KMS-11 (cell line): ENCODE data around the gene TSSK2.
A peak's percentile ranks its signal among the peaks of the same experiment; 100 is the strongest.

Source experiments
- H2AFZ ChIP-seq: fragments of 200-600 bp; sonication (generic); 2 replicates; pipeline ENCODE4 v1.6.1; 2016; ENCODE audit warnings: antibody characterized with exemption, mixed run types, low read depth
- H3K27ac ChIP-seq: fragments of 200-600 bp; sonication (generic); 2 replicates; pipeline ENCODE4 v1.6.1; 2016; ENCODE audit warnings: mild to moderate bottlenecking, mixed run types
- H3K27me3 ChIP-seq: fragments of 200-600 bp; sonication (generic); 2 replicates; pipeline ENCODE4 v1.6.1; 2017; ENCODE audit warnings: mild to moderate bottlenecking, low read depth, mixed run types, moderate library complexity; ENCODE audit not compliant: insufficient read depth
- H3K36me3 ChIP-seq: fragments of 200-600 bp; sonication (generic); 2 replicates; pipeline ENCODE4 v1.6.1; 2017; ENCODE audit warnings: mild to moderate bottlenecking, mixed run types; ENCODE audit not compliant: insufficient read depth
- H3K4me1 ChIP-seq: fragments of 200-600 bp; sonication (generic); 2 replicates; pipeline ENCODE4 v1.6.1; 2016; ENCODE audit warnings: mild to moderate bottlenecking, low read depth, mixed run types; ENCODE audit not compliant: poor library complexity, severe bottlenecking
- H3K4me2 ChIP-seq: fragments of 200-600 bp; sonication (generic); 2 replicates; pipeline ENCODE4 v1.7.0; 2016; ENCODE audit warnings: mild to moderate bottlenecking, mixed run types
- H3K4me3 ChIP-seq: fragments of 200-600 bp; sonication (generic); IDR thresholded peaks from 2 replicates; pipeline ENCODE4 v1.6.1; 2017; ENCODE audit warnings: low read depth, low read length, mixed read lengths; ENCODE audit not compliant: insufficient read depth
- H3K79me2 ChIP-seq: fragments of 200-600 bp; sonication (generic); 2 replicates; pipeline ENCODE4 v1.6.1; 2016; ENCODE audit warnings: low read depth, mixed run types; ENCODE audit not compliant: insufficient read depth
- H3K9ac ChIP-seq: fragments of 200-600 bp; sonication (generic); 2 replicates; pipeline ENCODE4 v1.6.1; 2016; ENCODE audit warnings: mild to moderate bottlenecking, mixed run types
- H4K20me1 ChIP-seq: fragments of 200-600 bp; sonication (generic); 2 replicates; pipeline ENCODE4 v1.6.1; 2016; ENCODE audit warnings: mild to moderate bottlenecking, mixed run types; ENCODE audit not compliant: insufficient read depth
- CTCF ChIP-seq: fragments of 200-600 bp; sonication (generic); conservative IDR thresholded peaks from 2 replicates; pipeline ENCODE4 v1.6.1; 2017; ENCODE audit warnings: low read depth, mild to moderate bottlenecking, antibody characterized with exemption, low read length, moderate library complexity, mixed read lengths

TSSK2 gene

GRCh38 chr22:19108807-19109197 lies 22.3 kb upstream of the TSSK2 start:
- TF ChIP-seq CTCF, result no peak
- peak overlapping the region; percentile 69 for H3K4me2 ChIP-seq
- H4K20me1 ChIP-seq, result peaks cover 40% of the 10 kb centered on the region
- H3K27me3 ChIP-seq, result no peaks in the 10 kb centered on the region
- H3K4me1 ChIP-seq, result peaks cover 67% of the 10 kb centered on the region
- peaks cover 73% of the 10 kb centered on the region for H3K79me2 ChIP-seq
- H3K36me3 ChIP-seq, result no peaks in the 10 kb centered on the region
- H2AFZ ChIP-seq, result no peak overlapping the region
- H3K27ac ChIP-seq, result peak overlapping the region; percentile 27
- H3K9ac ChIP-seq, result no peak overlapping the region
- H3K4me3 ChIP-seq, result no peak overlapping the region

- Histone ChIP-seq H3K36me3 (no peaks in the 10 kb centered on the region), H3K4me3 (no peak overlapping the region), H3K27me3 (no peaks in the 10 kb centered on the region), H3K4me1 (peaks cover 64% of the 10 kb centered on the region), H3K79me2 (peaks cover 71% of the 10 kb centered on the region), H4K20me1 (peaks cover 44% of the 10 kb centered on the region), H3K27ac (peak overlapping the region; percentile 27), H3K9ac (no peak overlapping the region), H3K4me2 (peak overlapping the region; percentile 69), H2AFZ (no peak overlapping the region)
- no peak for TF ChIP-seq CTCF
Measured at GRCh38 chr22:19109198-19110063, 21.7 kb upstream of the TSSK2 start.

GRCh38 chr22:19110064-19110458 lies 21.0 kb upstream of the TSSK2 start:
- H3K4me1 ChIP-seq, result peaks cover 67% of the 10 kb centered on the region
- peak overlapping the region; percentile 69 for H3K4me2 ChIP-seq
- no peaks in the 10 kb centered on the region for H3K27me3 ChIP-seq
- H3K36me3 ChIP-seq, result no peaks in the 10 kb centered on the region
- H3K79me2 ChIP-seq, result peaks cover 72% of the 10 kb centered on the region
- H3K9ac ChIP-seq, result no peak overlapping the region
- no peak overlapping the region for H2AFZ ChIP-seq
- H4K20me1 ChIP-seq, result peaks cover 49% of the 10 kb centered on the region
- no peak for TF ChIP-seq CTCF
- H3K4me3 ChIP-seq, result no peak overlapping the region
- H3K27ac ChIP-seq, result peak overlapping the region; percentile 27; the same call in 1 of the 2 replicates

- TF ChIP-seq CTCF, result no peak
- Histone ChIP-seq H2AFZ (no peak overlapping the region), H3K27me3 (no peaks in the 10 kb centered on the region), H3K4me1 (peaks cover 71% of the 10 kb centered on the region), H3K79me2 (peaks cover 72% of the 10 kb centered on the region), H4K20me1 (peaks cover 55% of the 10 kb centered on the region), H3K9ac (no peak overlapping the region), H3K4me3 (no peak overlapping the region), H3K36me3 (no peaks in the 10 kb centered on the region), H3K27ac (no peak overlapping the region), H3K4me2 (peak overlapping the region; percentile 17; the same call in 1 of the 2 replicates)
Measured at GRCh38 chr22:19110646-19111045, 20.5 kb upstream of the TSSK2 start.
